HAP-1 (cell line): Measurements from ENCODE around the gene HAND1.

Experiments used
- DNase-seq, 2 experiments: peaks; one replicate each; pipeline ENCODE4 v3.0.0-alpha.2; 2016 to 2020; ENCODE audit warnings: low spot score in 2 of 2
- H3K27me3 ChIP-seq: fragments of 250-450 bp; sonication (Bioruptor Pico); 2 replicates; pipeline ENCODE4 v1.5.1; 2020; ENCODE audit warnings: low read depth, mild to moderate bottlenecking, moderate library complexity
- H3K36me3 ChIP-seq: fragments of 250-450 bp; sonication (Bioruptor Pico); replicated peaks from 2 replicates; pipeline ENCODE4 v1.5.1; 2020; ENCODE audit warnings: mild to moderate bottlenecking
- H3K4me1 ChIP-seq: fragments of 250-450 bp; sonication (Bioruptor Pico); 2 replicates; pipeline ENCODE4 v1.5.1; 2020; ENCODE audit warnings: mild to moderate bottlenecking
- H3K4me3 ChIP-seq: fragments of 250-450 bp; sonication (Bioruptor Pico); 2 replicates; pipeline ENCODE4 v1.5.1; 2020; ENCODE audit warnings: mild to moderate bottlenecking, moderate library complexity
- H3K9me3 ChIP-seq: fragments of 250-450 bp; sonication (Bioruptor Pico); 2 replicates; pipeline ENCODE4 v1.5.1; 2020; ENCODE audit warnings: mild to moderate bottlenecking, moderate library complexity
- in situ Hi-C: fragments of 300-500 bp; cut with MboI; formaldehyde crosslinking; loops from 3 replicates; pipeline ENCODE4 v1.14.3; 2020; ENCODE audit warnings: low sequenced_read_pairs, inconsistent platforms, mixed read lengths

The HAND1 gene

GRCh38 chr5:154446195-154447088 is 31.6 kb downstream of the HAND1 start:
- H3K4me1 ChIP-seq: peaks cover 8% of the 10 kb centered on the region
- H3K27me3 ChIP-seq: no peaks in the 10 kb centered on the region
- peak overlapping the region; percentile 96 for H3K4me3 ChIP-seq
- DNase-seq: peak; percentile 15 to 69
- H3K9me3 ChIP-seq: no peaks in the 10 kb centered on the region
- peaks cover 5% of the 10 kb centered on the region for H3K36me3 ChIP-seq
- in situ Hi-C loops: no loop called here

DNA sequence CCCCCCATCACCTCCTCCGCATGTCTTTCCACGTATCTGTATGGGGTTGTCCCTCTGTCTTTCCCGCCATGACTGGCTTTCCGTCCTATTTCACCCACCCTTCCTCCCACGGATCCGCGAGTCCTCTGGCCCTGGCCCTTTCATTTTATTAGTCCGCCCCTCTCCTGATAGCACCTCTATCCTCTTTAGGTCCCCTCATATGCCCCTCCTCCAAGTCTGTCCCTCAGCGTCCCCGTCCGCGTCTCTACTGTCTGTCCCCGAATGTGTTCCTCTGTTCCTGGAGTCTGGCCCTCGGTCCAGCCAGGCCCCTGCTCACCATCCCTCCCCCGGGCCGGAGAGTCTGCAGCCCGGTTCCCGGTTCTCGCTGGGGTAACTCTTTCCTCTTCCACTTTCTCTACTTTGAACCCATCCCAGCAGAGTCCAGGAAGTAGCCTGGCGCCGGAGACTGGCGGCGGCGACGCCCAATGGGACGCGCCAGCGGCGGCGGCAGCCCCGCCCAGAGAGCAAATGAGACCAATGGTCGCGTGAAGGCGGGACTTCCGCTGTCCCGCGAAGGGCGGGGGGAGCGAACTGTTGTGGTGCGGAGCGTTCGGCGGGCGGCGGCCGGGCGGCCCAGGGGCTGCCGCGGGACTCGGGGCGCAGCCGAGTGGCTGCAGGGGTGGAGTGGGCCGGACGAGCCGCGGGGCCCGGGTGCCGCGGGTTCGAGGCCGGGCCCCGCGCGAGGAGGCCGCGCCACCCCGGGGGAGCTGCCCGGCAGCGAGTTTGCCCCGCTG is 32.4 kb downstream of the HAND1 start, which contains the start of gene SAP30L:
TSS of gene SAP30L (plus strand) at position 576 of the 773 bp plus-strand sequence. CDS start 608 bp downstream, outside the sequence.
- no peaks in the 10 kb centered on the region for H3K9me3 ChIP-seq
- peak within 1 kb of the TSS; percentile 96 for H3K4me3 ChIP-seq
- in situ Hi-C loops: no loop called here
- H3K36me3 ChIP-seq: peaks cover 4% of the 10 kb centered on the region; the same call in 1 of the 2 replicates
- no peaks in the 10 kb centered on the region for H3K27me3 ChIP-seq
- peak; percentile 81 to 95 for DNase-seq
- H3K4me1 ChIP-seq: peaks cover 8% of the 10 kb centered on the region

DNA sequence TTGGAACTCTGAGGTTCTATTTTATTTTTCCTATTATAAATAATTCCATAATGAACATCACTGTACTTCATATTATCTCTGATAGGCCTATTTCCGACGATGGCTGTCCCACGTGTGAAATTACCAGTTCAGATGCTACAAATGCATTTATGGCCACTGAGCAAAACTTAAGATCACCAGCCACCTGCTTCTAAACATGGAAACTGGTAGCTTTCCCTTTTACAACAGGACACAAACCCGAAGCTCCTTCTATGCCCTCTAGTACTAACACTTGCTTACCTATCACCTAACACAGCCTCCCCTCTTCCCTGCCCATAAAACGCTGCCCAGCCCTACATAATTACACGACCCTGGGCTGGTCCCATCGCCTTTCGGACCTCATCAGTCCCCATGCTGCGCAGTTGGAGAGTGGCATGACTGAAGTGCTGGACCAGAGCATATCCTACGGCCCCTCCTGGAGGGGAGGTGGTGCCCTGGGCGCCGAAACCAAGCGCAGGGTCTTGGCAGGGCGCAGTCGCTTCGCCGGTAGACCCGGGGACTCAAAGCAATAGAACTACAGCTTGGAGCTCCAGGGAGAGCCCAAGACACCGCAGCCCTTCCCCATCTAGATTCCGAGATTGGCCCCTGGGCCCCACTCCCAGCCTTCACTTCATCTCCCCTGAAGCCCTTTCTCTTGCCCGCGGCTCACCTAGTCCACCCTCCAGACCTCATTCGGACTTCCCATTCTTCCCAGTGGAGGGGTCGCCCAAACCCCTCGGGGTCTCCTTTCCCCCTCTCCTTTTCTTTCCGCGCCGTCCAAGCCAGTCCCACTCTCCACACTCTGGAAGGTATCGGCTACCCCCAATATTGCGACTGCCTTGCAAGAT is 33.2 kb downstream of the HAND1 start:
- H3K27me3 ChIP-seq: no peaks in the 10 kb centered on the region
- peak; percentile 9 to 46 for DNase-seq
- in situ Hi-C loops: no loop called here
- H3K4me3 ChIP-seq: peak overlapping the region; percentile 96
- H3K9me3 ChIP-seq: no peaks in the 10 kb centered on the region
- H3K36me3 ChIP-seq: peaks cover 4% of the 10 kb centered on the region; the same call in 1 of the 2 replicates
- H3K4me1 ChIP-seq: peaks cover 8% of the 10 kb centered on the region

- no peaks in the 10 kb centered on the region for H3K27me3 ChIP-seq
- DNase-seq: no peak
- H3K4me1 ChIP-seq: peaks cover 8% of the 10 kb centered on the region
- H3K4me3 ChIP-seq: no peak overlapping the region
- H3K36me3 ChIP-seq: peaks cover 17% of the 10 kb centered on the region
- H3K9me3 ChIP-seq: no peaks in the 10 kb centered on the region
- in situ Hi-C loops: no loop called here
Observed at GRCh38 chr5:154442801-154443200, 35.2 kb downstream of the HAND1 start.

GRCh38 chr5:154440540-154440939 is 37.5 kb downstream of the HAND1 start:
- no peaks in the 10 kb centered on the region for H3K9me3 ChIP-seq
- H3K4me1 ChIP-seq: peaks cover 3% of the 10 kb centered on the region; the same call in 1 of the 2 replicates
- in situ Hi-C loops: no loop called here
- H3K4me3 ChIP-seq: no peak overlapping the region
- H3K36me3 ChIP-seq: peaks cover 31% of the 10 kb centered on the region
- no peaks in the 10 kb centered on the region for H3K27me3 ChIP-seq
- no peak for DNase-seq

GRCh38 chr5:154437281-154437965 is 40.6 kb downstream of the HAND1 start:
- peaks cover 27% of the 10 kb centered on the region for H3K36me3 ChIP-seq
- no peaks in the 10 kb centered on the region for H3K9me3 ChIP-seq
- H3K4me3 ChIP-seq: no peak overlapping the region
- H3K27me3 ChIP-seq: no peaks in the 10 kb centered on the region
- no peaks in the 10 kb centered on the region for H3K4me1 ChIP-seq
- no peak for DNase-seq
- in situ Hi-C loops: no loop called here

GRCh38 chr5:154435226-154435625 is 42.8 kb downstream of the HAND1 start:
- DNase-seq: no peak

GRCh38 chr5:154430961-154431630 is 46.9 kb downstream of the HAND1 start:
- Histone ChIP-seq H3K4me1 (no peaks in the 10 kb centered on the region), H3K4me3 (no peak overlapping the region), H3K9me3 (no peaks in the 10 kb centered on the region), H3K27me3 (no peaks in the 10 kb centered on the region), H3K36me3 (peaks cover 5% of the 10 kb centered on the region)
- in situ Hi-C loops: no loop called here
- no peak for DNase-seq

More at GRCh38 chr5:154435226-154435625, 42.8 kb downstream of the HAND1 start:
- H3K36me3 ChIP-seq: peaks cover 27% of the 10 kb centered on the region
- H3K4me3 ChIP-seq: no peak overlapping the region
- H3K9me3 ChIP-seq: no peaks in the 10 kb centered on the region
- in situ Hi-C loops: no loop called here
- no peaks in the 10 kb centered on the region for H3K27me3 ChIP-seq
- no peaks in the 10 kb centered on the region for H3K4me1 ChIP-seq

GRCh38 chr5:154430466-154430865 is 47.6 kb downstream of the HAND1 start:
- DNase-seq: no peak
- no peaks in the 10 kb centered on the region for H3K27me3 ChIP-seq
- no peaks in the 10 kb centered on the region; the same call in none of the 2 replicates for H3K4me1 ChIP-seq
- in situ Hi-C loops: no loop called here
- H3K9me3 ChIP-seq: no peaks in the 10 kb centered on the region
- no peak overlapping the region for H3K4me3 ChIP-seq
- H3K36me3 ChIP-seq: no peaks in the 10 kb centered on the region

- no peak for DNase-seq
- H3K9me3 ChIP-seq: no peaks in the 10 kb centered on the region
- in situ Hi-C loops: no loop called here
- no peaks in the 10 kb centered on the region; the same call in none of the 2 replicates for H3K4me1 ChIP-seq
- H3K4me3 ChIP-seq: no peak overlapping the region
- H3K36me3 ChIP-seq: no peaks in the 10 kb centered on the region
- no peaks in the 10 kb centered on the region for H3K27me3 ChIP-seq
Observed at GRCh38 chr5:154429341-154429740, 48.7 kb downstream of the HAND1 start.

DNA sequence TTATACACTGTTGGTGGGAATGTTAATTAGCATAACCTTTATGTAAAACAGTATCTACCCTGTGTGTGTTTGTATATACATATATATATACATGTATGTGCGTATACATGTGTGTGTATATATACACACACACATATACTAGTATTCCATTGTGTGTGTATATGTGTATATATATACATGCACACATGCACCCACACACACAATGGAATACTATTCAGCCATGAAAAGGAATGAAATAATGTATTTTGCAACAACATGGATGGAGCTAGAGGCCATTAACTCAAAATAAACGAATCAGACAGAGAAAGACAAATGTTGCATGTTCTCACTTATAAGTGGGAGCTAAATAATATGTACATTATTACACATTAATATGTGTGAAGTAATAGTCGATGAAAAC is 49.8 kb downstream of the HAND1 start:
- Histone ChIP-seq H3K9me3 (no peaks in the 10 kb centered on the region), H3K4me1 (no peaks in the 10 kb centered on the region; the same call in none of the 2 replicates), H3K4me3 (no peak overlapping the region), H3K27me3 (no peaks in the 10 kb centered on the region), H3K36me3 (no peaks in the 10 kb centered on the region)
- DNase-seq: no peak
- in situ Hi-C loops: no loop called here
